Endothelial cell (in vitro differentiated cells): Measurements from ENCODE around the gene ASB13. TPM values are rescaled to one million over a fixed set of nuclear protein-coding genes. Genes with fewer than 3 reads are reported as not detected.

Source experiments
- DNase-seq: peaks from one replicate; pipeline ENCODE4 v3.0.0; 2021; ENCODE audit warnings: low spot score
- H3K27ac Mint-ChIP-seq: one replicate; pipeline ENCODE4 v1.8.0; 2021; ENCODE audit warnings: mixed read lengths, inconsistent platforms; ENCODE audit not compliant: unreplicated experiment
- H3K27me3 Mint-ChIP-seq: one replicate; pipeline ENCODE4 v1.8.0; 2021; ENCODE audit warnings: mild to moderate bottlenecking, moderate library complexity, mixed read lengths, inconsistent platforms; ENCODE audit not compliant: unreplicated experiment
- H3K36me3 Mint-ChIP-seq: one replicate; pipeline ENCODE4 v1.8.0; 2021; ENCODE audit warnings: mild to moderate bottlenecking, low read depth, mixed read lengths, inconsistent platforms; ENCODE audit not compliant: unreplicated experiment
- H3K4me1 Mint-ChIP-seq: one replicate; pipeline ENCODE4 v1.8.0; 2021; ENCODE audit warnings: mild to moderate bottlenecking, mixed read lengths, inconsistent platforms; ENCODE audit not compliant: unreplicated experiment
- H3K4me3 Mint-ChIP-seq: one replicate; pipeline ENCODE4 v1.8.0; 2021; ENCODE audit warnings: mild to moderate bottlenecking, mixed read lengths, inconsistent platforms; ENCODE audit not compliant: unreplicated experiment
- H3K9me3 Mint-ChIP-seq: one replicate; pipeline ENCODE4 v1.8.0; 2021; ENCODE audit warnings: mixed read lengths, inconsistent platforms; ENCODE audit not compliant: unreplicated experiment
- total RNA-seq: library from RNA; stranded (reverse); fragmentation: NEBNext Ultra II Directional; extraction: Animal tissue kit (Norgen Biotek cat#: 25700); gene quantifications from one replicate; pipeline ENCODE4 v1.2.1, GENCODE V29; 2021; ENCODE audit not compliant: unreplicated experiment
- TF ChIP-seq, protein P1 (sequence below): fragments of 200-600 bp; sonication (generic); IDR thresholded peaks from one replicate; pipeline ENCODE4 v1.5.0; 2021; ENCODE audit warnings: antibody characterized with exemption; ENCODE audit not compliant: unreplicated experiment

The ASB13 gene
- total RNA-seq, 1 donor from 2014 or later: 22.5 TPM

- H3K36me3 Mint-ChIP-seq: no peaks in the 10 kb centered on the region
- H3K9me3 Mint-ChIP-seq: no peaks in the 10 kb centered on the region
- TF ChIP-seq, protein P1, sequence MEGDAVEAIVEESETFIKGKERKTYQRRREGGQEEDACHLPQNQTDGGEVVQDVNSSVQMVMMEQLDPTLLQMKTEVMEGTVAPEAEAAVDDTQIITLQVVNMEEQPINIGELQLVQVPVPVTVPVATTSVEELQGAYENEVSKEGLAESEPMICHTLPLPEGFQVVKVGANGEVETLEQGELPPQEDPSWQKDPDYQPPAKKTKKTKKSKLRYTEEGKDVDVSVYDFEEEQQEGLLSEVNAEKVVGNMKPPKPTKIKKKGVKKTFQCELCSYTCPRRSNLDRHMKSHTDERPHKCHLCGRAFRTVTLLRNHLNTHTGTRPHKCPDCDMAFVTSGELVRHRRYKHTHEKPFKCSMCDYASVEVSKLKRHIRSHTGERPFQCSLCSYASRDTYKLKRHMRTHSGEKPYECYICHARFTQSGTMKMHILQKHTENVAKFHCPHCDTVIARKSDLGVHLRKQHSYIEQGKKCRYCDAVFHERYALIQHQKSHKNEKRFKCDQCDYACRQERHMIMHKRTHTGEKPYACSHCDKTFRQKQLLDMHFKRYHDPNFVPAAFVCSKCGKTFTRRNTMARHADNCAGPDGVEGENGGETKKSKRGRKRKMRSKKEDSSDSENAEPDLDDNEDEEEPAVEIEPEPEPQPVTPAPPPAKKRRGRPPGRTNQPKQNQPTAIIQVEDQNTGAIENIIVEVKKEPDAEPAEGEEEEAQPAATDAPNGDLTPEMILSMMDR: no peak
- no peak overlapping the region for H3K4me3 Mint-ChIP-seq
- no peak for DNase-seq
- peaks cover 36% of the 10 kb centered on the region for H3K4me1 Mint-ChIP-seq
- H3K27me3 Mint-ChIP-seq: peaks cover 9% of the 10 kb centered on the region
- H3K27ac Mint-ChIP-seq: no peak overlapping the region
These were observed 62.0 kb downstream of the ASB13 start for GRCh38 chr10:5604236-5604925.

DNA sequence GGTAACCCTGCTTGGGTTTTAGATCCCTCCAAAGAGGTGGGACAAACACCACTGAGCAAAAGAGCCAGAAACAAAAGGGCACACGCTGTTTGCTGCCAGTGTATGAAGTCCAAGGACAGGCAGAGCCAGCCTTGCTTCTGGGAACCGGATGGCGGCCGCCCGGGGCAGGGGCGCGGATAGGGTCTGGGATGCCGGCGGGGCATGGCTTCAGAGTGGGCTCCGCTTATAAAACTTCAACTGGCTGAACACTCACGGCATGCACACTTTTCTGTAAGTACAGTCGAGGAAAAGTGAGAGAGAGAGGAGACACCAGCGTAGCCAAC lies 62.6 kb downstream of the ASB13 start:
- peaks cover 36% of the 10 kb centered on the region for H3K4me1 Mint-ChIP-seq
- no peak overlapping the region for H3K4me3 Mint-ChIP-seq
- TF ChIP-seq, protein P1: no peak
- no peaks in the 10 kb centered on the region for H3K9me3 Mint-ChIP-seq
- no peaks in the 10 kb centered on the region for H3K36me3 Mint-ChIP-seq
- no peak for DNase-seq
- peaks cover 13% of the 10 kb centered on the region for H3K27me3 Mint-ChIP-seq
- H3K27ac Mint-ChIP-seq: no peak overlapping the region

GRCh38 chr10:5603091-5603847 lies 63.1 kb downstream of the ASB13 start:
- peaks cover 36% of the 10 kb centered on the region for H3K4me1 Mint-ChIP-seq
- DNase-seq: no peak
- no peak overlapping the region for H3K4me3 Mint-ChIP-seq
- peak overlapping the region; percentile 81 for H3K27ac Mint-ChIP-seq
- TF ChIP-seq, protein P1: no peak
- H3K27me3 Mint-ChIP-seq: peaks cover 11% of the 10 kb centered on the region
- no peaks in the 10 kb centered on the region for H3K36me3 Mint-ChIP-seq
- H3K9me3 Mint-ChIP-seq: no peaks in the 10 kb centered on the region

- Mint-ChIP-seq H3K4me1 (peaks cover 43% of the 10 kb centered on the region), H3K36me3 (no peaks in the 10 kb centered on the region), H3K27me3 (peaks cover 11% of the 10 kb centered on the region), H3K27ac (no peak overlapping the region), H3K4me3 (no peak overlapping the region), H3K9me3 (no peaks in the 10 kb centered on the region)
- TF ChIP-seq, protein P1: no peak
- DNase-seq: no peak
These were observed 64.4 kb downstream of the ASB13 start for GRCh38 chr10:5601826-5602495.
